Measurements from ENCODE around the gene TSPYL2.

Gene TSPYL2

GRCh38 chrX:53082773-53083616 lies 828 bp downstream of the TSPYL2 start:
- H3K27ac ChIP-seq, result no peak overlapping the region
- no peaks in the 10 kb centered on the region for H3K36me3 ChIP-seq
- H3K4me1 ChIP-seq (ENCODE audit: control insufficient read depth in 1 of 2, insufficient read depth in 1 of 2, low read depth in 1 of 2, low read length in 1 of 2), result peaks cover 12 to 15% of the 10 kb centered on the region in 2 experiments

GRCh38 chrX:53084043-53084570 lies 1.9 kb downstream of the TSPYL2 start:
- Histone ChIP-seq H3K36me3 (no peaks in the 10 kb centered on the region), H3K4me1 (ENCODE audit: control insufficient read depth in 1 of 2, insufficient read depth in 1 of 2, low read depth in 1 of 2, low read length in 1 of 2) (peaks cover 23 to 26% of the 10 kb centered on the region in 2 experiments), H3K27ac (no peak overlapping the region), H3K27me3 (peaks cover 11% of the 10 kb centered on the region), H3K4me3 (ENCODE audit: low read depth in 1 of 2, low read length in 1 of 2) (no peak overlapping the region), H3K9me3 (no peaks in the 10 kb centered on the region)
- no peak for TF ChIP-seq CTCF (IDR thresholded peaks at IDR 0.05)

More at GRCh38 chrX:53082773-53083616, 828 bp downstream of the TSPYL2 start:
- peak overlapping the region; percentile 57 to 72 for H3K4me3 ChIP-seq (ENCODE audit: low read depth in 1 of 2, low read length in 1 of 2)
- no peaks in the 10 kb centered on the region for H3K9me3 ChIP-seq
- TF ChIP-seq CTCF (IDR thresholded peaks at IDR 0.05), result no peak
- peaks cover 11% of the 10 kb centered on the region for H3K27me3 ChIP-seq

GRCh38 chrX:53084863-53085262 lies 2.7 kb downstream of the TSPYL2 start:
- no peak overlapping the region for H3K4me3 ChIP-seq (ENCODE audit: low read depth in 1 of 2, low read length in 1 of 2)
- no peak overlapping the region for H3K27ac ChIP-seq
- H3K36me3 ChIP-seq, result no peaks in the 10 kb centered on the region
- TF ChIP-seq CTCF (IDR thresholded peaks at IDR 0.05), result no peak
- no peaks in the 10 kb centered on the region for H3K9me3 ChIP-seq
- H3K27me3 ChIP-seq, result peaks cover 11% of the 10 kb centered on the region
- peaks cover 25 to 28% of the 10 kb centered on the region in 2 experiments for H3K4me1 ChIP-seq (ENCODE audit: control insufficient read depth in 1 of 2, insufficient read depth in 1 of 2, low read depth in 1 of 2, low read length in 1 of 2)

GRCh38 chrX:53085661-53086229 lies 3.6 kb downstream of the TSPYL2 start:
- Histone ChIP-seq H3K4me1 (ENCODE audit: control insufficient read depth in 1 of 2, insufficient read depth in 1 of 2, low read depth in 1 of 2, low read length in 1 of 2) (peaks cover 25 to 28% of the 10 kb centered on the region in 2 experiments), H3K4me3 (ENCODE audit: low read depth in 1 of 2, low read length in 1 of 2) (no peak overlapping the region), H3K9me3 (no peaks in the 10 kb centered on the region), H3K36me3 (no peaks in the 10 kb centered on the region), H3K27ac (no peak overlapping the region), H3K27me3 (peaks cover 11% of the 10 kb centered on the region)
- no peak for TF ChIP-seq CTCF (IDR thresholded peaks at IDR 0.05)

- Histone ChIP-seq H3K27me3 (peaks cover 11% of the 10 kb centered on the region), H3K4me3 (ENCODE audit: low read depth in 1 of 2, low read length in 1 of 2) (no peak overlapping the region), H3K4me1 (ENCODE audit: control insufficient read depth in 1 of 2, insufficient read depth in 1 of 2, low read depth in 1 of 2, low read length in 1 of 2) (peaks cover 25 to 28% of the 10 kb centered on the region in 2 experiments), H3K36me3 (no peaks in the 10 kb centered on the region), H3K27ac (no peak overlapping the region), H3K9me3 (no peaks in the 10 kb centered on the region)
- no peak for TF ChIP-seq CTCF (IDR thresholded peaks at IDR 0.05)
Measured at GRCh38 chrX:53086464-53086863, 4.3 kb downstream of the TSPYL2 start.

Measured in neutrophil (primary cell).